Measurements from ENCODE around the gene DNAJC6.
"Not testable (repeated sequence)": the region's sequence is repeated elsewhere in the genome, so short reads cannot be mapped to it uniquely, and the experiment has no call there.

Gene DNAJC6

DNA sequence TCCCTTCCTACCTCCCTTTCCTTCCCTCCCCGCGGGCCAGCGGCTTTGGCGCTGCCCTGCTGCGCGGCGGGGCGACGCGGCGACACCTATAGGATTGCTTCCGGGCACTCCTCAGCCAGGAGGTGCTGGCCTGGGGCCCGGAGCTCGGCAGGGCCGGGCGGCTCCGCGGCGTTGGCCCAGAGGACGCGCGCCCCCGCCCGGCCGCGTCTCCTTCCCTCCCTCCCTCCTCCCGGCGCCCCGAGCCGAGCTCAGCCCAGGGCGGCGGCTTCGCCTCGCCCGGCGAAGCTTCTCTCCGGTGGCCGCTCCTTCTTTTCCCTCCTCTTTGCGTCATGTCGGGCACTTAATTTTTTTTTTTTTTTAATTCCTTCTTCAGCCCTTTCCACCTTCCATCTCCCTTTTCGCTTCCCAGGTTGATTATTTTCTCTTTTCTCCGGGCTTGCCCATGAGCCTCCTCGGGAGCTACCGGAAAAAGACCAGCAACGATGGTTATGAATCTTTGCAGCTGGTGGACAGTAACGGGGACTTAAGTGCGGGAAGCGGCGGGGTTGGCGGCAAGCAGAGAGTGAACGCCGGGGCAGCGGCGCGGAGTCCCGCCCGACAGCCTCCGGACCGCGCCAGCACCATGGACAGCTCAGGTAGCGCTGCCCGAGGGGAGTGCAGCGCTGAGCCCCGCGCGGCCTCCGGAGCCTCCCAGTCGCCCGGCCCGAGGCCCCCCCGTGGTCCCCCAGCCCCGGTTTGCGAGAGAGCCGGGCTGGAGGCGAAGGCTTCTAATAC is at the start of gene DNAJC6:
Gene DNAJC6 (plus strand): TSS at position 240 of the 774 bp plus-strand sequence. CDS start 203 bp downstream, at position 443.
- DNase-seq (ENCODE audit: low spot score) = peak; percentile 87

DNA sequence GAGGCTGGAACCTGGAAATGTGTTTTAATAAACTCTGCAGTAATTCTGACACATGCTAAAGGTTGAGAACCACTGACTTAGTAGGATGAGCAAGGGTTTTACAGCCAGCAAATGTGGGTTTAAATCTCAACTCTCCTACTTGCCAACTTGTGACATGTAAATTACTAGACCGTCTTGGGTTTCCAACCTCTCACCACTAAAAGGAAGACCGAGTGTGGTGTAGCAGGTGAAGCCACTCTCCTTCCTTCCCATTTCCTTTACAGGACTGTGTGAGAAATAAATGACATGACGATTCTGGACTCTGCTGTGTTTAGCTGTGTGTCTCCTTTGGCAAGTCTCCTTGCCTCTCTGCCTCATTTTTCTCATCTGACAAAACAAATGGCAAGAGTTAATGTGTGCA is 49.5 kb upstream of the DNAJC6 start:
- no peak for DNase-seq (ENCODE audit: low spot score)

DNA sequence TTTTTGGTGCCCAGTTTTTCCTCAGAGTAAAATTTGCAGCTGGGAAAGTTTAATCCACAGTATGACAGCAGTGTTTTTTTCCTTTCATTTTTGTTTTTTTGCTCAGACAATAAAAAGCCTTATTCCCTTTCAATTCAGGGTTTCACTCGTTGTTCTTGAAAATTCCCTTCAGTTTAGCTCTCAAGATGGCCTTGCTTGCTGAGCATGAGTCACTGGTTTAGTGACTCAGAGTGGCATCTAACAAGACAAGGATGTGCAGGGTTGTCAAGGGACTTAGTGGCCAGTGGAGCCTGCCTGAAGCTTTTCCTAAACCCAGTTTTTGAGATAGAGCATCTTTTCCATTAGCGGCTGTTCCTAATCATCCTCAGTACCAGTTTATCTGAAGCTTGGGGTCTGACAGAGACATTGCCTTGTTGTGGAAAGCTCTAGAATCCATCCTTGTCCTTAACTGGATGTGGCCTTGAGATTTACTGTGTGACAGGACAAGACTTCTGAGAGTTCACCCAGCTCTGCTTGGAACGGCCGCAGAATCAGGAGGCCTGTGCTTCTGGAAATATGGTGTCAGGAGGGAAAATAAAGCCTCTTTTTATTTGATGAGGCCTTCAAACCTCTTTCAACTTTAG is 48.4 kb upstream of the DNAJC6 start:
- no peak for DNase-seq (ENCODE audit: low spot score)

DNA sequence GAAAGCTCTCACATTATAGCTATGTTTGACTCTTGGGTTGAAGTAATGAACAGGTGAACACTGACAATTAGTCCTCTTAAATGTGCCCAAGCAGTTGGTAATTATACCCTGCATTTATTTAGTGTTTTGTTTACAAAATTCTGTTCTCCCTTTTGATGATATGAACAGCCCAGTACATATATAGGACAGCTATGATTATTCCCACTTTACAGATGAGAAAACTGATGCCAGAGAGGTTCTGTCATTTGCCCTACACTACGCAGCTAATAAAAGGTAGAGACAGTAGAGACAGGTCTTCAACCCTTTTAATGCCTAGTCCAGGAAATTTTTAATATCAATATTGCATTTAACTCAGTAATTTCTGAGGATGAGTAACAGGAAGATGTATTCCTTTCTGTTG is 46.1 kb upstream of the DNAJC6 start:
- no peak for DNase-seq (ENCODE audit: low spot score)

DNA sequence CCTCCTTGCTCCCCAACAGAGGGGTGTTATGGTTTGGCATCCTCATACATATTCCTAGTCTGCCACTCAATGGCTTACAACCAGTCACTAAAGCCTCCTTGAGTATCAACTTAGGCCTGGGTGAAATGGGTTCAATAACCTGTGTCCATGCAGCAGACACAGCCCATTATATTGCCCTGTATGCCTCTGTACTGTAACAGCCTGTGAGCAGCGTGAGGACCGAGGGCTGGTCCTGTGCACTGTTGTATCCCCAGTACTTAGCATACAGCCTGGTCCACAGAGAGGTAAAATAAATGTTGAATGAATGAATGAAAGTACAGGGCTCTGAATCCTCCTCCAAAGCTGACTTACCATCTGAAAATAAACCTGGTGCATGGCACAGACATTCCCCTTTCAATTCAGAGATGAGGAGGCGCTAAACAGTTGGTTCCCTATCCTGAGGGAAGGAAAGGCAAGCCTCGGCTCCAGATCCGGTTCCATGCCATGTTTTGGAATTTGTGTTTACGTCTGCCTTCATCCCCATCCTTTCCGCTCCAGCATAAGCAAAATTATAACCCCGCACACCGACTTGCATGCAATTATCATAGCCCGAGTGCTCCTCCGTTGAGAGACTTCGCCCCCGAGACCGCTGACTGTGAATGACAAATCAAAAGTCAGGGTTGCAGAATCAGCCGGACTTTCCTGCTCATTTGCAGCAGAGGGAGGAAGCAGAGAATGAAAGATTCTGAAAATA is 45.0 kb upstream of the DNAJC6 start:
- DNase-seq (ENCODE audit: low spot score) = no peak

DNA sequence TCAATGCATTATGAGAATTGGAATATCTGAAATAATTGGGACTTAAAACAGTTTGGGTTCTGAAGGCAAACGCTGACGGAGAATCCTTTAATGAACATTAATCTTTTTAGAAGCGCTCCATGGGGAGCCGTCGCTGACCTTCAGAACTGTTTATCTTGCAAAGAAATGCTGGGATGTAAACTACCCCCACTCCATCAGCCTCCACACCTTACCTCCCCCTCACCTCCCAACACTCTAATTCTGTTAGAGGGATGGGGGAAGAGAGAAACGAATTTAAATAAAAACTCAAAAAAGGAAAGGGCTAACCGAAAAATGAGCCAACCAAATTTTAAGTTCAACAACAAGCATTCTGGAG is 44.1 kb upstream of the DNAJC6 start:
- DNase-seq (ENCODE audit: low spot score) = no peak

DNA sequence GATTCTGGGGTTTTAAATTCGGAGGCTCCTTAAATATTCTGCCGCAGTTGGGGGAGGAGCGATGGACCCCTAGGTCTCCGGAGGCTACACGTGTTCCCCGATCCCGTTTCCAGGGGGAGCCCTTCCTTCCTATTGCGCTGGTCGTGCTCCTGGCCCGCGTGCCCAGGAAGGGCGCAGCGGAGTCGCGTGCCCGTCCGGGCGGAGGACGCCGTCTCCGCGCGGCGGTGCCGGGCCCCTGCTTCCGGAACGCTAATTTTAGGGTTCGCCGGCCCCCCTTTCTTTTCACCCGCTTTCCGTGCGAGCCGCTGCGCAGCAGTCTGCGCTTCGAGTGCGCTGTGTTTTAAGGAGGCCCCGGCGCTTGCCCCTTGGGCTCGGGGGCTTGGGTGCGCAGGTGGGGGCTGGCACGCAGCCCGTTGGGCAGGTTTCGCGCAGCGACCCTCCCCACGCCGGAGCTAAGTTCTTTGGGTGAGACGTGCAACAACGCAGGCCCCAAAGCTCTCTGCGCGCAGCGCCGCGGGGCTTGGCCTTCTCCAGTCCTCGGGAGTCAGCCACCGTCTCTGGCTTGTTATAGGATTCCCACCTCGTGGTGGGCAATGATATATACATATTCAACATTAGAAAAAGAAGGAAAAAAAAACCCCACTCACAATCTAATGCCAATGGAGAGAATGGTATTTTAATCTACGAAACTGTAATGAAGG is 43.5 kb upstream of the DNAJC6 start:
- no peak for DNase-seq (ENCODE audit: low spot score)

DNA sequence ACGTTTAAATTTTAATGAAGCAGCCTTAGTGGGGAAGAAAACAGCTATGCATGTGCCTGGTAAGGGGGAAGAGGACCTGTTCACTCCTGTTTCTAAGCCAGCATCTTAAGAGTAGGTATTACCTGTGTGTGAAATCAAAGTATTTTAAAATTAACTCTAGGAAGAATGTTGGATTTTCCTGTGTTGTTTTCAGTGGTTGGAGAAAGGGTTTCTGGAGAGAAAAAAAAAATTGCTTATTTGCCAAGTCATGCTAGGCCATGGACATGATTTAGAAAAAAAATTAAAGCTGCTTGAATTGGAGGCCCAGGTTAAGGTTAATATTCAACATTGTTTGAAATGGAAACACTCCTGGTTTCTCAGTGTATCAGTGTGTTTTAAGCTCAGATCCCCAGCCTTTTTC is 42.9 kb upstream of the DNAJC6 start:
- DNase-seq (ENCODE audit: low spot score) = no peak

DNA sequence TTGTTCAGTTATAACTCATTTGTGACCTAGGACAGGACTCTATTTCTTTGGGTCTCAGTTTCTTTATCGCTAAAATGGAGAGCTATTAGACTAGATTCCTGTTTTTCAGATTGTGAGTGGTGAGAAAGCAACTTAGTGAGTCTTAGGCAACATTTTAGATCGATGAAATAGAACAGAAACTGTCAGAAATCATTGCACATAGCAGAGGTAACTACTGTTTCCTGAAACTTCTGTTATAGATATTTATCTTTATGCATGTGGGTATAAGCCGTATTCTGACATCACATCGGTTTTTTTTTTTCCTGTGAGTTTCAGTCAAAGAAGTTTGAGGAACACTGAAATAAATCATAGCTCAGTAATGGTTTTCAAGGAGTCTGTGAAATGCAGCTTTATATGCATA is 42.1 kb upstream of the DNAJC6 start:
- no peak for DNase-seq (ENCODE audit: low spot score)

DNA sequence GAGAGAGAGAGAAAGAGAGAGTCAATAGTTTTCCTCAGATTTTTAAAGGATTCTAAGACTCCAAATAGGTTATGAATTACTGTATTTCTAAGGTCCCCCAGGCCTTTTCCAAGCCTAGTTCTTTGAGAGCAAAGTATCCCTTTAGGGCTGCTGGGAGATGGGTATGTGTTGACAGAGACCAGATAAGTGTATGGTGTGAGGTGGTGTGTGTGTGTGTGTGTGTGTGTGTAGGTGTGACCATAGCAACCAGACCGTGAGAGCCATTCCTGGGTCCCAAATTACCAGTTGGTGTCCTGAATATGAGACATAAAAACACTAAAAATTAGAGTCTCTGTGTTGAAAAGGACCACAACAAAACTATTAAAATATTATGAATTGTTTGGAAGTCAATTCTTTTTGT is 41.7 kb upstream of the DNAJC6 start:
- no peak for DNase-seq (ENCODE audit: low spot score)

DNA sequence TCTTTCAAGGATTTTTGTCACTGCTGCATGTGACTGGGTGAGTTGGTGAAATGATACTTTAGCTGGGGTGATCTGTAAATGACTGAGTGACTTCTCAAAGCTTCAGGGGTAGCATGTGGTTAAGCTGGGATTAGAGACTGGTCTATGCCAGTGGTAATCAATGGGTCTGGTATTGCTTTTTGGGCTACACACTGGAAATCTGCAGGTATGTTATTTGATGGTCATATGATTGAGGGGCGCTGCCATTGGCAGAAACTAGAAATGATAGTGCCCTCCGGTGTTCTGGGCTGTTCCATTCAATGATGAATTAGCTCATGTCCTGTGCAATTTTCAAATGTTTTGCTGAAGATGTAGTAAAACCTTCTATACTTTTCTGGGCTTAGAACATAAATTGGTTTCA is 39.7 kb upstream of the DNAJC6 start:
- no peak for DNase-seq (ENCODE audit: low spot score)

DNA sequence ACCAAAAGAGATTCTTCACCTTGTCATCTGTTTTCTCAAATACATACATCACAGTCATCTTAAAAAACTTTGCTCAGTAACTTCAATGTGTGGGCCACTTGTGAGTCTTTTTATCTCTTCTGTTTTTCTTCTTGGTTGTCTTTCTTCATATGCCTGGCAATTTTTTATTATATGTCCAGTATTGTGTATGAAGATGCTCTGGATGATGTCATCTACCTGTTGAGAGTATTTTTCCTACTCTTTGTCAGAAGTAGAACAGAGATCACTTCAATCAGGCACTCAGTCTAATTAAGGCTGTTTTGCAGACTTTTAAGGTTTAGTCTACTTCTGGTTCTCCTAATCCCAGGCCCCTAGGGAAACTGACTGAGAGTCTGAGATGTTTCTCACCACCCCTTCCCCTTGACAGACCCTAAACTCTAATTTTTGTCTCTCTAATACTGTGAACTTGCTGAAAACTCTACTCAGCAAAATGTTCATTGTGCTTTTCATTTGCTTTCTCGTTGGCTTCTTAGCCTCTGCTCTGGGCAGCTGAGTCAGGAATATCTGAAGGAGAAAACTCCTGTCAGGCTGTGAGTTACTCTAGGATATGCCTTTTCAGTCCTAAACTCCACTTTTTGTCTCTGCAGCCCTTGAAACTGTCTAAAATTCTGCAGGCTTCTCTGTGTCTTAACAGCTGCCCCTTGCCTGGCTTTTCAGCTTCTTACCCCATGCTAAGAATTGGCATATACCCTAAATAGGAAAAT is 33.0 kb upstream of the DNAJC6 start:
- DNase-seq (ENCODE audit: low spot score) = no peak

DNA sequence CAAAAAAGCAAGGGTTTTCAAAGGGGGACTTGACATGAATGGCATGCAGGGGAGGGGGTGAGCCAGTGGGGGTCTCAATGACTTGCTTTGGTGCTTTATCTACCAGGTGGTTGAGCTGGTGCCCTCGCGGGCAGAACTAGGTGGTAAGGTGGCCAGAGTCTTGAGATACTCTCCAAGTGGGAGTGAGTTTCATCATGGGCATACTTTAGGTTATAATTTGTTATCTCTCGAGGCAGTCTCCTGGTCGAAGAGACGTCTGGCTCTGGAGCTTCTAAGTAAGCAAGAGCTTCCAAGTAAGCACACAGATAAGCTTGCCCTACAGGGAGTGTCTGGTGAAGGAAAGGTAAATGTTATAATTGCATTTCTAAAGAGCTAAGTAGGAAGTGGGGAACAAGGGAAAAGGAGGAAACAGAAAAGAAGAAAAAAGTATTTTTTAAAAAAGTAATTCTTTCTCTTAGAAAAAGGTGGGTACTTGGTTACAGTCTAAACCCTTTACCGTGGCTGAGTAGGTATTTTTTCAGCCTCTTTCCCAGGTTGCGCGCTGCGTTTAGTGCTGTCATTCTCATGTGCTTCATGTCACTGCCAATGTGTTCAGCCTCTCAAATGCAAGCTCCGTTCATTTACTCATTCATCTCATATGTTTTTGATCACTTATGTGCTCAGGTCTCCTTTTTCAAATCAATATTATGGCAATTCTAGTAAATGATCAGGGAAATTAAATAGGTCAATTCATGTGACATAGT is 31.6 kb upstream of the DNAJC6 start:
- DNase-seq (ENCODE audit: low spot score) = no peak

DNA sequence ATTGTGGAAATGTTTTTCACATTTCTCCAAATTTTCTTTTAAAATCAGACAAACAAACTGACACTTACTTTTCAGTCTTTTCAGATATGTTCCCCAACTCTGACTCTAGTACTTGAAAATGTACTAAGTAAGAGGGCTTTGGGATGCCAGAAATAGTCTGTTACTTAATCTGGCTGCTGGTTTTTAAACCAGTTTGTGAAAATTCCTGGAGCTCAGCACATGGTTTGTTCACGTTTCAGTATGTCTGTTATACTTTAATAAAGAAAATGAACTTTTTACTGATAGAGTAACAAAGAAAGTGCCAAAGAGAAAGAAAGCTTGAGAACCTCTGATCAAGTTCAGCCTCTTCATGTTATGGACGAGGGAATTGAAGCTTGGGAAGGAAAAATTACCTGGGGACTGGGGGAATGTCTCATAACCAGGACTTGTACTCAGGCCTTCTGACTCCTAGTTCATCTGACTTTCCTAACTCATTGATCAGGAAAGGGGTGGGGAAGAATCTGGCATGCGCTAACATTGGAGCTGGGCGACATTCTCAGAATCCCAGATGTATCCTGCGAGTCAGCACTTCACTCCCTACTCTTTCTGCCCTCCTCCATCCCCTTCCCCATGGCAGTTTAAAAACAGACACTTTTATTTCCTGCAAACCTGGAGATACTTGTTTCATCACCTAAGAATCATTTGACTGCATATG is 30.8 kb upstream of the DNAJC6 start:
- no peak for DNase-seq (ENCODE audit: low spot score)

DNA sequence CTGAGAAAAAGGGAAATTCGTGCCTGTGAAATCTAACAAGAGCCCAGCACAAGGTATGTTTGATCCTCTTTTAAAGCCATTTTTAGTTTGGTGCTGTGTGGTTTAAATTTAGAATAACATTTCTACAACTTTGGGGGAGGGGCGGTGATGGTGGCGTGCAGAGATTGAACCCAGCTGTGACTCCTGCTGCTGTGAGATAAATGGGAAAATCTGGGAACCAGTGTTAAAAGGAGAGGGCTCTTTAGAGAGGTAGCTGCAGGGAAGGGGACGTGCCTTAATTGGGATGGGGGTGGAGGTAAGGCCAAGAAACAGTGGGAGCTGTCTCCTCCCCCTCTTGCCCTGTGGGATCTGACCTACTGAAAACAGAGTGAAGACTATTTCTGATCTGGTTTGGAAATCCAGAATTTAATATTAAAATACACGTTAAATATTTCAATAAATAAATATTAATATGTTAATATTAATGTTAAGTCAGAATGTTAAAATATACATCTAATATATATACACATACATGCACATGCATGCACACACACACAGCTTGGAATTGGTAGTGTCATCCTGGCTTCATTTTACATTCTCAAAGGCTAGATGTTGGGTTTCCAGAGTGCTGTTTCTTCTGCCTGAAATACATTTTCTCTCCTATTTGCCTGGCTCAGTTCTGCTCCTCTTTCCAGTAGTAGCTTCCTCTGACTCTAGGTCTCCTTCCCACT is 30.1 kb upstream of the DNAJC6 start:
- DNase-seq (ENCODE audit: low spot score) = no peak

DNA sequence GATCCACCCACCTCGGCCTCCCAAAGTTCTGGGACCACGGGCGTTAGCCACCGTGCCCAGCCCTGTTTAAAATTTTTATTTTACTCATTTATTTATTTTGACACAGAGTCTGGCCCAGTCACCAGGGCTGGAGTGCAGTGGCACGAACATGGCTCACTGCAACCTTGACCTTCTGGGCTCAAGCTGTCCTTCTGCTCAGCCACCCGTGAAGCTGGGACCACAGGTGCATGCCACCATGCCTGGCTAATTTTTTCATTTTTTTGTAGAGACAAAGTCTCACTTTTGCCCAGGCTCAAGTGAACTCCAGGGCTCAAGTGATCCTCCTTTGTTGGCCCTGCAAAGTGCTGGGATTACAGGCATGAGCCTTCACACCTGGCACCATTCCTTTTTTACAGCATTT is 27.5 kb upstream of the DNAJC6 start:
- no peak for DNase-seq (ENCODE audit: low spot score)

DNA sequence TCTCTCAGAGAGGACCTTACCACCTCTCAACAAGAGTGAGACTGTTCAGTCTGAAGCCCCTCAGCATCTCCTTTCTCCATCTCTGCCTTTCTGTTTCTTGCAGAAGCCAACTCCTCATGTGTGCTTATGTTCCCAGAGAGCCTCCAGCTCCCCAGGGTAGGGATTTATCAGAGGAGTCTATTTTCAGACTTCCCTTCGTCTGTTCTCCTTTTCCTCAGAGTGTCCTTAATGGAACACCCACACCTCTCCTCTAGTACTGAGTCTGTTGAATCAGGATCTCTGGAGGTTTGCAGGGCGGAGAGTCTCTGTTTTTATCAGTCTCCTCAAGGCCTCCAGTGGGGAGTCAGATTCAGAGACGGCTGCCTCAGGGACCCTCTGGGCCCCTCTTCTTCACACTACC is 25.1 kb upstream of the DNAJC6 start:
- no peak for DNase-seq (ENCODE audit: low spot score)

DNA sequence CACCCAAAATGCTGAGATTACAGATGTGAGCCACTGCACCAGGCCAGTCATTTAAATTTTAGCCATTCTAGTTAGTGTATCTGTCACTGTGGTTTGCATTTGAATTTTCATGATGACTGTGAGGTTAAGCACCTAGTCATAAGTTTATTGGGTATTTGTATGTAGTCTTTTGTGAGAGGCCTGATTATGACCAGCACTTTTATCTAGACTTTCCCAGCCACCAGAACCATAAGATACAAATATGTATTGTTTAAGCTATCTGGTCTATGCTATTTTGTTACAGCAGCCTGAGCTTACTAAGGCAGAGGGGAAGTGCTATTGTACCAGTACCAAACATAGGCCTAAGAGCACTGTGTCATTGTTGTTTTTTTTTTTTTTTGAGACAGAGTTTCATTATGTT is 19.9 kb upstream of the DNAJC6 start:
- DNase-seq (ENCODE audit: low spot score) = no peak

DNA sequence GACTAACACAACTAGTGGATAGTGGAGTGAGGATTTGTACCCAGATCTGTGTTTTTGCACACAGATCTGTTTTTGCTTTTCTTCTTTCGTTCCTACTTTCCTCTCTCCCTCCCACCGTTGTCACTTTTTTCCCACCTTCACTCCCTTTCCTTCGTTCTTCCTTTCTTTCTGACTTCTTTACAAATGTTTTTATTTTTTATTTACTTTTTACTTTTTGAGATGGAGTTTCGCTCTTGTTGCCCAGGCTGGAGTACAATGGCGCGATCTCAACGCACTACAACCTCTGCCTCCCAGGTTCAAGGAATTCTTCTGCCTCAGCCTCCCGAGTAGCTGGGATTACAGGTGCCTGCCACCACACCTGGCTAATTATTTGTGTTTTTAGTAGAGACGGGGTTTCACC is 17.5 kb upstream of the DNAJC6 start:
- not testable (repeated sequence) for DNase-seq (ENCODE audit: low spot score)
